Activated CD4-positive, alpha-beta T cell treated with anti-CD3 and anti-CD28 coated beads, Interleukin-10, Interleukin-2, amounts not matched to agents 100 ng/mL and 50 ng/mL, durations not matched to agents 16 hours and 8 hours (primary cell): ENCODE data around the gene KCTD10.
A peak's percentile ranks its signal among the peaks of the same experiment; 100 is the strongest.

ENCODE experiments used
- DNase-seq: peaks from one replicate; pipeline ENCODE4 v3.0.0-alpha.2; 2020

KCTD10 gene, protein sequence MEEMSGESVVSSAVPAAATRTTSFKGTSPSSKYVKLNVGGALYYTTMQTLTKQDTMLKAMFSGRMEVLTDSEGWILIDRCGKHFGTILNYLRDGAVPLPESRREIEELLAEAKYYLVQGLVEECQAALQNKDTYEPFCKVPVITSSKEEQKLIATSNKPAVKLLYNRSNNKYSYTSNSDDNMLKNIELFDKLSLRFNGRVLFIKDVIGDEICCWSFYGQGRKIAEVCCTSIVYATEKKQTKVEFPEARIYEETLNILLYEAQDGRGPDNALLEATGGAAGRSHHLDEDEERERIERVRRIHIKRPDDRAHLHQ

DNA sequence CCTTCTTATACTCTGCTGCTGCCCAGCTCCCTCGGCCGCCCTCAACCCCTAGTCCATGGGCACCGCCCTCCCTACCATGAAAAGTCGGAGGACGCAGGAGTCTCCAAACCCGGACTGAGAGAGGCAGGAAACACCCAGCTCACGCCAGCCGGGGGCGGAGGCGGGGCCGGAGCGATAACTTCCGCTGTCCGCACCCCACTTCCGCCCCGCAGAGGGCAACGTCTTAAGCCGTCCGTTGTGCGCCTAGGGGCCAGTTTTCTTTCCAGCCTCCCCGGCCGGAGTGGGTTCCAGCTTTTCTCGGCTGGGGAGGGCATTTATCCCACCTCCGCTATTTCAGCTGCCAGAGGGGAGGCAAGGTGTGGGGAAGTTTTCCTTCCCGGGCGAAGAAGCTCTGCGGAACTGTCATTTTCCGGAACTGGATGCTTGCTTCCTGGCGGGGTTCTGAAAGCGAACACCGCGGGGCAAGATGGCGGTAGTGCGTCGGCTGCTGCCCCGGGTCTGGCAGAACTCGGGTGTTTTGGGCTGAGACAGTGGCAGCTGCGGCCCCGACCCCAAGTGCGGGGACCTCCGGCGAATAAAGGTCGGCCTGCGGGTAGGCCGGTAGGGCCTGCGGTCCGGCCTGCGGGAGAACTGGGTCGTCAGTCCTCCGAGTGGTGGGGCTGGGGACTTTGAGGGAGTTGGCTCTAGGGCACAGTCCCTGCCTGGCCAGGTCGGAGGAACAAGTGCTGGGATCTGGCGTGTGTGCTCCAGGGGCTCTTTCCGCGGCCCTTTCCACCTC, at the start of gene KCTD10, which contains the start of gene UBE3B:
Gene KCTD10 (minus strand): TSS at position 116 of the 778 bp plus-strand sequence. CDS start 38 bp downstream, at position 78.
Gene UBE3B (plus strand): TSS at position 450 of the 778 bp plus-strand sequence. CDS start 5,918 bp downstream, outside the sequence.
- peak; percentile 91 for DNase-seq

DNA sequence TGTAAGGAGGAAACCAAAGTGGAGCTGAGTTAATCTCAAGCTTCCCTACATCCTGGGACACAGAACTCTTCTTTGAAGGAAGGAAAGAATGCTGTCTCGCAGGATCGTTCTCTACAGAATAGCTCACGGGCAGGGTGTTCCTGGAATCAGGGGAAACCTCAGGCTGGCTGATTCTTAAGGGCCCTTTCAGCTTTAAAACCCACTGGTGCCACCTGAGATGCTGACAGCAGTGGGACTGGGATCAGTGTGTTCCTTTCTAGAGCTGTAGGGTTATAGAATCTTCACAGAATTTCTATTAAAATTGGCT, 48.1 kb upstream of the KCTD10 start:
- no peak for DNase-seq

DNA sequence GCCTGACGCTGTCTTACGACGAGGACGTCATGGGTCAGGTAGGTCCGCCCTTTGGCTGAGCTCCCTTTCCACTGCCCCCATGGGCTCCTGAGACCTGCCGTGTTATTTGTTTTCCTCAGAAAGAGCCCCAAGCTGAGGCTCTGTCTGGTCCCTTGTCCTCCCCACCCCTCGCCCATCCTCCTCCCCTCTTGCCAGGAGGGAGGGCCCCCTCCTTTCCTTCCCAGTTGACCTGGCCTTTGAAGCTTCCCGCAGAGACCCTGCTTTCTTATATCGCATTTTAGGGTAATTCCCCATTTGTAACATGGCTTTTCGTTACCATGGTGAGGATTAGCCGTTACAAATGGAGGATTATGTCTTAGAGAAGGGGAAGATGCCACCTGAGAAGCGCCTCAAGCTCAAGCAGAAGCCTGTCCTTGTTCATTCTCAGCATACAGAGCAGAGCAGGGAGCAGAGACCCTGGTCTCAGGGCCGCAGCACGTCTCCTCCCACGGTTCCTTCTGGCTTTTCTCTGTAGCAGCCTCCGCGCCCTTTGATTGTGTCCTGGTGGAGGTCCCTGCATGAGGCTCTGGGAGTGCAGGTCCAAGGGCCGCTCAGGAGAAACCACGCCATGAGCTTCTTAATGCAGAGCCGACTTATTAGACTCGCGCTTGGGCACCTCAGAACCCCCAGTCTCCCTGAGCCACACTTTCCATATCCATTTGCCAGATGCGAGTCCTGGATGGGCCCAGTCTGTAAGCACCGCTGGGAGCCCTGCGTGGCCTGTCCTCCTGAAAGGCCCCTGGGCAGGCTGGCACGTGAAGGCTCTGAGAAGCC, 47.6 kb upstream of the KCTD10 start:
- no peak for DNase-seq

DNA sequence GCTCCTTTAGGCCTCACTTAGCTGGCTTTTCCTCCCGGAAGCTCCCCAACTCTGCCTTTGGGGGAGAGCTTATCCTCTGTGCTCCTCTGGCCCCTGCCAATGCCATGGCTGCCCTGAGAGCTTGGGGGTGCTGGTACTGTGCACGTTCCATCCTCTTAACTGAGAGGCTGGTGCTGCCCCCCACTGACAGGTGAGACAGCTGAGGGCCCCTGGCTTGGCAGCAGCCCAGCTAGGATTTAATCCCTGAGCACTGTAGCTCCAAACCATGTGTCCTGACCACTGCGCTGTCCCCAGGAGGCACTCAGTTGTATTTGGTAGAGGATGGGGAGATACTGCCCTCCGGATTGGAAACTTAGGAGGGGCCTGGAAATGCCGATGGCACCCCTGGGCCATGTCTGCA, 46.4 kb upstream of the KCTD10 start:
- DNase-seq = no peak

DNA sequence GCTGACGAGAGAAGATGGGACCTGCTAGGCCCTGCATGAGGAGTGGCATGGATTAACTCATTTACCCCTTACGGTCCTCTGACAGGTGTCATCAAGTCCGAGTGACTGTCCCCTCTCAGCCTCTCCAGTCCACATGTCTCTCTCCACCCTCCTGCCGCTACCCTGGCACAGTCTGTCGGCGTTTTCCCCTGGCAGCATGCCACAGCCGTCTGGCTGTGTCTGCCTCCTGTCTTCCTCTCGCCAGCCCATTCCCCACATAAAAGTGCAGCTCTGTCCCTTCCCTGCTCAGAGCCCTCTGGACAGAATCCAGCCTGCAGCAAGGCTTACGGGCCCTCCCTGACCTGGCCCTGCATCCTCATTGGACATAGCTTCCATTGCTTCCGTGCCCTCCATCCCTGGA, 46.0 kb upstream of the KCTD10 start:
- DNase-seq = no peak

DNA sequence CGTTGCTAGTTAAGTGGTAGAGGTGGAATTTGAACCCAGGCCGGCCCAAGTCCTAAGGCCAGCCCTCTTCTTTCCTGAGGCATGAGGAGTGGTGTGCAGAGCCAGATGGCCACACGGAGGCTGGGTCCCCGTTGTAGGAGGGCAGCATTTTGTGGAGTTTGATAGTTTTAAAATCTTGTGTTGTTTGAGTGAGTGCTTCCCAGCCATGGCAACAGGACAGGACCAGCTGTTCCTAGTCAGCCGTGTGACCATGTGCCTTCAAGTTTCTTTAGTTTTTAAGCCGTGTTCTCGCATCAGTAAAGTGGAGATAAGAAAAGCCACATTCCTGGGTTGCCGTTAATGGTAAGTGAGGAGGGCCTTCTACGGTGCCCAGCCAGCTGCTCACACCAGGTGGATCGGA, 44.7 kb upstream of the KCTD10 start:
- no peak for DNase-seq

DNA sequence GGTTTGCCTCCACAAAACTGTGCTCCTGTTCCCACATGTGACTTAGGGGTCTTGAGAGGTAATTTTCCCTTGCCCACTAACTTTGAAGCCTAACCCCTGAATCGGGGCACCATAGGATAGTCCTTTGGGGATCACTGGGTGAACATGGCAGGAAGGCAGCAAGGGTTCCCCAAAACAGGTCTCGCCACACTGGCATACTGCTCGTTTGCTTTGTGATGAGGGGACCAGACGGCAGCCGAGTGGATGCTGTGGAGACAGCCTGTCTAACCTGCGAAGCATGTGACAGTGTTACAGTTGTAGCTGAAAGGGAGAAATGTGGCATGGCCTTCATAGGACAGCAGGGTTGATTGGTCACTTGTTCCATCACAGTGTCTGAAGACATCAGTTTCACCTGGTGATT, 42.7 kb upstream of the KCTD10 start:
- no peak for DNase-seq

DNA sequence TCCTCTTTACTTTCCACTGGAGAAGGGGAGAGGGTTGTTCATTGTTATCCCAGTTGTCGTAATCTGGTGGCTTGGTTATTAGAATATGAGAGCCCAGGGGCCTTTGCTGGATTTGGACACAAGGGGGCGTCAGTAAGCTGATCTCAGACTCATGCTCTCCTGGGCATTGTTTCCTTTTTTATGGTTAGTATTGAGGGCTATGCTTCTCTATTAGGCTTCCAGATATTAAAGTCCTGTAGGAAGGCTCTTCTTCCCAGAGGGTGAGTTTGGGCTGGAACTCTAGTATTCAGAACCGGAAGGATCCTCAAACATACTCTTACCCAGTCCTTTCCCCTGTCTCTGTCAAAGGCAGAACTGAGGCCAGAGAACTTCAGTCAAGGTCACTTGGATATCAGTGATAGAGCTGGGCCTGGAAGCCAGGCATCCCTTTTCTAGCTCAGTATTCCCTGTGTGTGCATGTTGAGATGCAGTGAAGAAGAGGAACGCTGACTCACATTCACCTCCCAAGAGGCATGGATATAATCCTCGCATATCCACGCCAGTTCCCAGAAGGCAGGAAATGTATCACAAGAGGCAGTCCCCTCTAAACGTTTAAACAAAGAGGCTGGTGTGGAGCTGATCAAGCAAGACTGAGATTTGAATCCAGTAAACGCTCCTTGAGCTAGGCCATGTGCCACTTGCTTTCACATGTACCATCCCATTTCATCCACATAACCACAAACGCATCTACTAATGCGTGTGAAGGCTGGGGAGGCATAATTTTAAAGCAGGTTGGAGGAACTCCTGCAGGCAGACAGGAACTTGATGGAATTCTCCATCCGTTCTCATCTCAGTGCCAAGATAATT, 41.9 kb upstream of the KCTD10 start:
- peak; percentile 55 for DNase-seq

DNA sequence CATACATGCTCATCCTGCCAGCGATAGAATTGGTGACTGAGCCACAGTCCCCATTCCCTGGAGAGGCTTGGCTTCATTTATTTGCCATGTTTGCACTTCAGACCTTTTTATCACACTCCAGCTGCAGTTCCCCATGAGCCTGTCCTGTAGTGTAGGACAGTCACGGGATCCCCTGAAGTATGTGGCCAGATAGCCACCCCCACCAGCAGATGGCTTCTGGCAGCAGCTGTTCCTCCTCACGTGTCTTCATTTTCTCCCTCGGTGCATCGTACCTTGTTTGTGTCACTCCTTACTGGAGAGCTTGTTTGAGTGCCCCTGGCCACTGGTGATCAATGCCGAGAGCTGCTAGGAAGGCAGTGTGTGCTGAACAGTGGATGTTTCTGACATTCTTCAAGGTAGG, 40.5 kb upstream of the KCTD10 start:
- no peak for DNase-seq

DNA sequence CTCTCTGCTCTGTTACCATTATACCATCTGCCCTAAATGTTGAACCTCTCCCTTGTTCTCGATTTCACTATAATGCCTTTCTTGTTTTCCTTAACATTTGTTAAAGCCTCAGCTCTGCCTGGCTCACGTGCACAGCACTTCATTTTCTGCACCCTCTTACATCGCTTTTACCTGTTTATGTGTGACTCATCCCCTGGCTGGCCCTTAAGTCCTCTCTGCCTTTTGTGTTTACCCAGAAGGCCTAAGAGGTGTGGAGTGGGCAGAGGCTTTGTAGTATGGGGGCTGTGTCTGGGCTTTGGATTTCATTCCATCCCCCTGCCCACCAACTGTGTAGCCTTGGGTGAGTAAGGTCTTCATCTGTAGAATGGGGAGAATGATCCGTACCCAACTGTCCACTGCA, 36.9 kb upstream of the KCTD10 start:
- DNase-seq = no peak

DNA sequence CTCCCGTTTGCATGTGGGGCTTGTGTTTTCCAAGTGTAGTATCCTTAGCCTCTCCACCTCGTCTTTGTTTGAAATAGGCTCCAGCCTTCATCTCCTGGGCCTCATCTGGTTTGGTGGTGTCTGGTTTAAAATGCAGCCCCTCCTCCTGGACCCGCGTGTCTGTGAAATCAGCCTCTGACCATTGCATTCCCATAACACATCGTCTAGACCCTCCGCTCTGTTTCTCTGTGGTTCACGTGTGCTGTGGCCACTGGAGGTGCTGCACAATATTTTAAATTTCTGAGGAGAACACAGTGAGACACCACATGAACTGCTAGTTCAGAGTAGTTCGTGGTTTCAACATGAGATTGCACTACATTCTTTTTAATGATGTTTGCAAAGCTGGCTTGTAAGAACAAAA, 36.0 kb upstream of the KCTD10 start:
- no peak for DNase-seq

DNA sequence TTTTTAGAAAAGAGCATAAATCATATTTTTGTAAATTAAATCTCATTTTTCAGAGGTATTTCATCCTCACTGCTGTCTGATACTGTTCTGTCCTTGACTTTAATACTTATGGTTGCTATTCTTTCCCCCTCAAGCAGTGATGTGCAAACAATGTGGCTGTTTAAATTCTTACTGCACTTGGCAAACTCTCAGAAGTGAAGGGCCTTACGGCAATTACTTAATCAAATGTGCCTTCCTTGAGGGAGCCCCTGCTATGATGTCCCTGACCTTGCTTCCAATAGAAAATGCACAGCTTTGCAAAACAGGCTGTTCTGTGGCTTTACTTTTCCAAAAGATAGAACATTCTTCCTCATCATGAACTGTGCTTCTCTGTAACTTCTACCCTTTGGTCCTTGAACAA, 35.5 kb upstream of the KCTD10 start:
- DNase-seq = no peak

DNA sequence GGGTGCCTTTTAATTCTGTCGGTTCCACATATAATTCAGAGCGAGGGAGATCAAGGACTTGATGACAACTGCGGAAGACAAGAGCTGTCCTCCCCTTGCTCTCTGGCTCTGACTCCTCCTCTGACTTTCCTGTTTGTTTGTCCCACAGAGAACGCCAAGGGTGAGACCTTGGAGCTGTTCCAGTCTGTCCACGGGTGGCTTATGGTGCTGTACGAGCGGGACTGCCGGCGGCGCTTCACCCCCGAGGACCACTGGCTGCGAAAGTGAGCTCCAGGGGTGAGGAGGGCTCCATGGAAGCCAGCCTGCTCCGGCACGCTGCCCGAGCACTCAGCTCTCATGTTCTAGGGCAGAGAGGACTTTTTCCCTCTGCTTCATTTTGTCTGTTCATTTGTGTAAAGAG, 33.1 kb upstream of the KCTD10 start:
- DNase-seq = no peak

DNA sequence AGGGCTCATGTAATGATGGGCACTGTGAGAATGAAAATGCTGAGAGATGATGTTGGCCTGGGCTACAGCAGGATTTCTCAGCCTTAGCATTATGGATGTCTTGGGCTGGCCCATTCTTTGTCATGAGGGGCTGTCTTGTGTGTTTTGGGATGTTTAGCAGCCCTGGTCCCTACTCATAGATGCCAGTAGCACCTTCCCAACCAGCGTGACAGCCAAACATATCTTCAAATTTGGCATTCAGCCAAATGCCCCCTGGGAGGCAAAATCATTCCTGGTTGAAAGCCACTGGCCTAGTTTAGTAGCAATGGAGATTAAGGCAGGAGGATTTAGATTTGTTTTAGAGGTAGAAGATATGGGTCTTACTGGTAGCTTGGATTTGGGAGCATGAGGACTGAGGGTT, 27.0 kb upstream of the KCTD10 start:
- DNase-seq = no peak

DNA sequence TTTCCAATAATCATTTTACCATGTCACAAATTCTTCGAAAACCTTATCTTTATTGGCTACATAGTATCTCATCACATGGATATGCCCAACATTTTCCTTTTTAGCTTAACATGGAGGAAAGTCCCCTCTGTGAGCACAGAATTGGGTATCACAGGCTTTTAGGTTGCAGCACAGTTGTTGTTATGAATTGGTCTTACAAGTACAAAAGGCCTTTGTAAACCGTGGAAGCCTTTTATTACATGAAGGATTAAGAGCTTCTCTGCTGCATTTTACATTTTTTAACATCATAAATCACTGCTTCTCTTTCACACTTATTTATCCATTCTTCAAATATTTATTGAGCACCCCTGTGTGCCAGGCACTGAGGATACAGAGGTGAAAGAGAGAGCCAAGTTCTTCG, 26.5 kb upstream of the KCTD10 start:
- no peak for DNase-seq

DNA sequence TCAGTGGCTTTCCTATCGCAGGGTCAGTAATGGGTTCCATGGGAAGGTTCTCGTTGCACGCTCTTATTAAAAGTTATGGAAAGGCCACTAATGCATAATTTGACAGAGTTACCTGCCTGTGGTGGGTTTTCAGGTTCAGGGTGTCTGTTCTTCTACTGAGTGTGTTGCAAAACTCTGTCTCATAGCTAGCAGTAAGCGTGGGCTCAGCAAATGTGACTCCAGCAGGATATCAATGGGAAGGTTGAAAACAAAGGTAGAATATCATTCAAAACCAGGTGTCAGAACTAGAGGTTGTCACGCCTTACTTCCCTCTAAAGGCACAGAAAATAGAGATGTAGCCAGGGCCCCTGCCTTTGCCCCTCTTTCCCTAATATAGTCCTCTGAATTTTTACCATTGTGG, 25.2 kb upstream of the KCTD10 start:
- DNase-seq = no peak

DNA sequence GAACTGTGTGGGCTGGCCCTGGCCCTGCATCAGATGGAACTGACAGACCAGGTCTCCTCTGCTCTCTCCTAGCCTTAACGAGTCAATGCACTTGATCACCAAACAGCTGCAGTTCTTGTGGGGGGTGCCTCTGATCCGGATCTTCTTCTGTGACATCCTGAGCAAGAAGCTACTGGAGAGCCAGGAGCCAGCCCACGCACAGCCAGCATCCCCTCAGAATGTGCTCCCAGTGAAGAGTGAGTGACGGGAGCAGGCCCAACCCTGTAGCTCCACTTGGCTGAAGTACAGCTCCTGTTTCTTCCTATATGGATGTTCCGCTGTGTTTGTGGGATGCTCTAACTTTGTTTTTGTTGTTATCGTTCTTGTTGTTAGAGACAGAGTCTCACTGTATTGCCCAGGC, 24.2 kb upstream of the KCTD10 start:
- DNase-seq = no peak

DNA sequence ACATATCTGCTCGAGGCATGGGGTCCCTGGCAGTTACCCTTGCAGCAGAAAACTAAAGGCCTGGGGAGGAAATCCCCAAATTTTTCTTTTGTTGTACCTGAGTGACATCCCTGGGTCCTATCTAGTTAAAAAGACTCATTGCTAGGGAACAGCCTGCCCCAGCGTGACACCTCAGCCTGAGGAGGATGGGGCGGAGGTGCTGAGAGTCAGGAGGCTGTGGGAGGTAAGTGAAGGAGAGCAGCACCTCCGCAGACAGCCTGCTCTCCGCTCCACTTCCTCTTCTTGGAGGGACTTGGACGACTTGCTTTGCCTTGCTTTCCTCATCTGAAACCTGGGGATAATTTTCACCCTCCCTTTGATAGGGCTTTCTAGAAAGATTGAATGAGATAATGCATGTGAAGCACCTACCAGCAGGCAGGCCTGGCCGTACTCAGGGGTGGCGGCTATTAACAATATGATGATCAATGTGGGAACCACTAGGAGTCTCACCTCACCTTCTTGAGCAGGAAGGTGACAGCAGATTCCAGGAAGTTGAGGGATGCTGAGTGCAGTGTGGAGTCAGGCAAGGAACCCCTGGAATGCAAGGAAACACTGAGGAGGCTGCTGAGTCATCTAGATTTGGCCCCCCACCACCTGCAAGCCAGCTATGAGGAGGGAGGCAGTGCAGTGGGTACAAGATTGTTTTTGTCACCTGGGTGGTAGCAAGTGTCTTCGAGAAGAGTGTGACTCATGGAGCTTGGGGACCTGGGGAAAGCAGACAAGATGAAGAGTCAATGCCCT, 23.5 kb upstream of the KCTD10 start:
- DNase-seq = no peak

DNA sequence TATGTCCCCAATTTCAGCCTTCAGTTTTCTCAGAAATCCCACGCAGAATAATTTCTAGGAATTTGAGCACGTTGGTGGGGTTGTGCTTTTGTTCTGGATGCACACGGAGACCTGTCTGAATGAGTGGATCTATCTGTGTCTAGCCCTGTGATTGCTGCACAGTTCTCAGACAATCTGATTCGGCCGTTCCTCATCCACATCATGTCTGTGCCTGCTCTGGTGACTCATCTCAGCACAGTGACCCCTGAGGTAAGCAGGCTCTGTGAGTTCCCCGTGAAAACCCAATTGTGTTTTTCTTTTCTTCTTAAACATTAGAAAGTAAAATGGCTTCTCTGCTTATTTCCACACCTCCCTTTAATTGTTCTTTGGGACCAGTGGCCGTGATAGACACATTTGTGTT, 20.6 kb upstream of the KCTD10 start:
- no peak for DNase-seq

DNA sequence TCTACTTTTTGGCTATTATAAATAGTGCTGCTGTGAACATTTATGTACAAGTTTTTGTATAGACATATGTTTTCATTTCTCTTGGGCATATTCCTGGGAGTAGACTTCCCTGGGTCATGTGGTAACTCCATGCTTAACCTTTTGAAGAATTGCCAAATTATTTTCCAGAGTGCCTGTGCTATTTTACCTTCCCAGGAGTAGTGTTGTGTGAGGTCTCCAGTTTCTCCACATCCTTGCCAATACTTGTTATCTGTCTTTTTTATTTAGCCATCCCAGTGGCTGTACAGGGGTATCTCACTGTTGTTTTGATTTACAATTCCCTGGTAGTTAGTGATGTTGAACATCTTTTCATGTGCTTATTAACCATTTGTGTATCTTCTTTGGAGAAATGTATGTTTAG, 19.2 kb upstream of the KCTD10 start:
- DNase-seq = no peak

DNA sequence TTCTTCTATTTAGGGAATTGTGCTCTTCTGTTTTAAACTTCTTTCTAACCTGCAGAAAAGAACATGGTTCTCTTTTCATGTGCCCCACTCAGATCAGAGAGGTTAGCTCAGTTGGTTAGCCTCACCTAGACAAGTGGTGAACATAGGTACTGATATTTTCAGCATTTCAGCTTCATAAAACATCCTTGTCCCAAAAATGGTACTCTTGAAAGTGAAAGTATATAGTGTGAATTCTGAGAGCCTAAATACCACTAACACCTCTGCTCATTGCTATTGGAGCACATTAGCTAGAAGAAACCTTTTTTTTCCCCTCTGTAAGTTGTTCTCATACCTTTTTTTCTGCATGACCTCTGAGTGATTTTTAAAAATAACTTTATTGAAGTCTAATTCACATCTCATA, 17.9 kb upstream of the KCTD10 start:
- no peak for DNase-seq

DNA sequence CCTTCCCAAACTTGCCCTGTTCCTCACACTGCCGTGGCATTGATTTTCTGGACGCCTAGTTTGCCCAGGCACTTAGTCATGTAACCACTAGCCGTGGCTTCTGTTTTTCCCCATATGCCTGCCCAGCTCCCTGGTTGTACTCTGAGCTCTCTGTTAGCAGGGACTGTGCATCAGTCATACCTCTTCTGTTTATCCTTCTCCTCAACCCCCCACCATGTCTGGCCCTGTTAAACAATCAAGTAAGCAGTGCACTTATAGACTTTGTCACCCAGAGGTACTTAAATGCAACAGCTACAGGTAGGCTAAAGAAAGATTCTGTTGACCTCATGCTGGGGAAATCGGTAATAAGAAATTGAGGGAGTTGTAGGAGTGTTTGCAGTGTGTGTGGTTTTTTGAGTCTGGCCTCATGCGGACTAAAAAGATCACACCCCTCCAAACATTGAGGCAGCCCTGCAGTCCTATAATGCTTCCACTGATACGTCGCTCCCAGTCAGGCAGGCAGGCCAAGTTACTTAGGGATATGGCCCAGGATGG, 17.3 kb upstream of the KCTD10 start:
- no peak for DNase-seq
